Measurements from ENCODE around the gene NEURL1.

The NEURL1 gene, protein sequence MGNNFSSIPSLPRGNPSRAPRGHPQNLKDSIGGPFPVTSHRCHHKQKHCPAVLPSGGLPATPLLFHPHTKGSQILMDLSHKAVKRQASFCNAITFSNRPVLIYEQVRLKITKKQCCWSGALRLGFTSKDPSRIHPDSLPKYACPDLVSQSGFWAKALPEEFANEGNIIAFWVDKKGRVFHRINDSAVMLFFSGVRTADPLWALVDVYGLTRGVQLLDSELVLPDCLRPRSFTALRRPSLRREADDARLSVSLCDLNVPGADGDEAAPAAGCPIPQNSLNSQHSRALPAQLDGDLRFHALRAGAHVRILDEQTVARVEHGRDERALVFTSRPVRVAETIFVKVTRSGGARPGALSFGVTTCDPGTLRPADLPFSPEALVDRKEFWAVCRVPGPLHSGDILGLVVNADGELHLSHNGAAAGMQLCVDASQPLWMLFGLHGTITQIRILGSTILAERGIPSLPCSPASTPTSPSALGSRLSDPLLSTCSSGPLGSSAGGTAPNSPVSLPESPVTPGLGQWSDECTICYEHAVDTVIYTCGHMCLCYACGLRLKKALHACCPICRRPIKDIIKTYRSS

DNA sequence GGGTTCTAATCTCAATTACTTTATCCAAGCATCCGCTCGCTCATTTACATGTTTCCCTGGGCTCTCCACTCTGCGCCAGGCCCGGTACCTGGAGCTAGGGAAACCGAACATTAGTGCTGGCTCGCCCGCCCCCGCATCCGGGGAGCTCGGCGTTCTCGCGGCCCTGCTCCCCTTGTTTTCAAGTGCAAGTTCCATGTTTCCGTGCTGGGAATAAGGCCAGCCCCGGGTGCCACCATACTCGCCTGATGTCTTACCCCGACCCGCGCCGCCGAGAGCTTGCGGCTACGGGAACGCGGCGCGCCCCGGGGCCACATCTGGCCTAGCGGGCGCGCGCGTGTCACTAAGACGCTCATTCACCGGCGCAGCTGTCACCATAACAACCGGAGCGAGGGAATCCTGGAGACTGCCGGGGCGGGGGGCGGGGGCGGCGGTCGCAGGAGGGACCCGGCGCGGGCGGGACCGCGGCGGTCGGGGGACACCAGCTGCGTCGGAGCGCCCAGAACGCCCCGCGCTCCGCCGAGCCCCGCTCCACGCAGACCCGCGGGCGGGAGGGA is at the start of gene NEURL1:
NEURL1 (plus strand) TSS at position 344 of the 554 bp plus-strand sequence. CDS start 683 bp downstream, outside the sequence.
- DNase-seq (ENCODE audit: low read depth), result no peak

DNA sequence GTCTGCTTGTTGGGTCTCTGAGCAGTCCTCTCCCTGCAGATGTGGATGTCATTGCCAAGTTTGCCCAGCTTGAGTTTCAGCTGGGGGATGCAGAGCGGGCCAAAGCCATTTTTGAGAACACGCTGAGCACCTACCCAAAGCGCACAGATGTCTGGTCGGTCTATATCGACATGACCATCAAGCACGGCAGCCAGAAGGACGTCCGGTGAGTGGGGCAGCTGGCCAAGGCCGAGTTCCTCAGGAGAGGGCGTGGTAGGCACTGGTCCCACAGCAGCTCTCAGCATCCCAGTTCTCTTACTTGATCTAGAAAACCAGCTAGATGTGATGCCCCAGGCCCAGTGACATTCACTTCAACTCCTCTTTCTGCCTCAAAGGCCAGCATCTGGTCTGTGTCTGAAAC is 49.0 kb upstream of the NEURL1 start:
- DNase-seq (ENCODE audit: low read depth), result no peak

DNA sequence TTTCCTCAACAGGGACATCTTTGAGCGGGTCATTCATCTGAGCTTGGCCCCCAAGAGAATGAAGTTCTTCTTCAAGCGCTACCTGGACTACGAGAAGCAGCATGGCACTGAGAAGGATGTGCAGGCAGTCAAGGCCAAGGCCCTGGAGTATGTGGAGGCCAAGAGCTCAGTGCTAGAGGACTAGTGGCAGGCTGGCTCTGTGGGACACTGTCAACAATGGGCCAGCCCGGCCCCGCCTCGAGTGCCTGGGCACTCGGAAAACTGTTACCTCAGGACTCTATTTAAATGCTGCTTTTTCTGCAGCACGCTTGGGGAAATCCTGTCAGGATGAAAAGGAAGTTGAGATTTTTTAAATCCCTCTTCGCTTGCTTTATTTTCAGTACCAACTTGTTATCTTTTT is 48.1 kb upstream of the NEURL1 start:
- DNase-seq (ENCODE audit: low read depth), result no peak

DNA sequence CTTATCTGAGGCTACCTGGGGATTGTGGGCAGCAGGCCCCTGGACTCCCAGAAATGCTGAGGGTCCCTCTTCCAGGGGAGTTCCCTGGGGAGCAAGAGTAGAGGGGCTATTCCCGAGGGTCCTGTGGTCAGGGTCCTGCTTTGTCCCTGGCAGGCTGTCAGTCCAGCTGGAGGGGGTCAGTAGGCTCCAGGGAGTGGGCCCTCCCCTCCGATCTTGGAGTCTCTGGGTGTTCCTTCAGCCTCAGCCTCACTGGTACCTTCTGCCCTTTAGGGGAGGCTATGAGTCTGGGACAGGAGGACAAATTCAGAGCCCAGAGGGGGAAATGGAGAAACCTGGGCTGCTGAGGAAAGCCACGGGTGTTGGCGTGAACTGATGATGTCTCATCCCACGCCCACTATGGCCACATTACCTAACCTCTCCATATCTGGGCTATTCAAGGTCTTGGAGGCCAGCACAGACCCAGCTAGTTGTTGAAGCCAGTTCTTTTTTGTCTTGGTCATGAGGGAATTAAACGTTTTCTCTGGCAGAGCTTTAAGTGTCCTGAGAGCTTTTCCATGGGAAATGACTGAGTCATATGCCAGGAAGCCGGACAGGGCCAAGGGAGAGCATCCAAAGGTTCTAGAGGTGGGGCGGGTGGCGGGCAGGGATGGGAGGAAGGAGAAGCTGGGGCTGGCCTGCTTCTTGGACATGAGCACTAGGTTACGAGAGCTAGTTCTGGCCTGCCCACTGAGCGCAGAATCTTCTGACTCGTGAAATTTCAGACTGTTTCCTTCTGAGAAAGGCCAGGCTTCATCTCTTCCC is 47.5 kb upstream of the NEURL1 start:
- DNase-seq (ENCODE audit: low read depth), result no peak

DNA sequence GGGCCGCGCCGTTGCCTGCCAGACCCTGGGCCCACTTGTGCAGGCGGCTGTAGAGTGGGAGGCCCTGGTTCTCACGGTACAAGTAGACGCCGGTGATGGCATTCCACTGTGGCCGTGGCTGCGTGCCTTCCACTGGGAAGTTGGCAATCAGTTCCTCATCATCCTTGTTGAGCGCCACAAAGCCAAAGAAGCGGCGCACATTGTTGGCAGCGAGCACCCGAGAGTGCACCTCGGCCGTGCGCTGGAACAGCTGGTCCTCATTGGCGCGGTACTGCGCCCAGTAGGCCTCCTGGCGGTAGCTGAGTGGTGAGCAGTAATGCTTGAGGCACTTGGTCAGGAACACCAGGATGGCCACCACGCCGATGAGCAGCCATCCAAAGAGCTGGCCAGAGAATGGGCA is 46.3 kb upstream of the NEURL1 start:
- no peak for DNase-seq (ENCODE audit: low read depth)

DNA sequence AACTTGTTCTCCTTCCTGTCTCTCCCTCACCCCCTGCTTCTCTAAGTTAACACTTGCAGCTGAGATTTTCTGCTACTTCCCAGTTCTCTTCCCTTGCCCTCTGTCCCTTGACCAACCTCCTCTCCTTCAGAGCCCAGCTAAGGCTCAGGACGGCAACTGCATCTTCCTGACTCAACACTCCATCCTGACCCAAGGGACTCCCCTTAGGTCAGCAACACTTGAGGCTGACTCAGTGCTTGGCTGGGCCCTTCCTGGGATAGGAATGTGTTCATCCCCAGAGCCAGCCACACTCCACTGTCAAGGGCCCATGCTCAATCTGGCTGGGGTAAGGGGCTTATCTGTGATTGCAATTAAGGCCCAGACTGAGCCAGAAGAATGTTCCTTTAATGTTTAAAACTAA is 44.8 kb upstream of the NEURL1 start:
- no peak for DNase-seq (ENCODE audit: low read depth)

DNA sequence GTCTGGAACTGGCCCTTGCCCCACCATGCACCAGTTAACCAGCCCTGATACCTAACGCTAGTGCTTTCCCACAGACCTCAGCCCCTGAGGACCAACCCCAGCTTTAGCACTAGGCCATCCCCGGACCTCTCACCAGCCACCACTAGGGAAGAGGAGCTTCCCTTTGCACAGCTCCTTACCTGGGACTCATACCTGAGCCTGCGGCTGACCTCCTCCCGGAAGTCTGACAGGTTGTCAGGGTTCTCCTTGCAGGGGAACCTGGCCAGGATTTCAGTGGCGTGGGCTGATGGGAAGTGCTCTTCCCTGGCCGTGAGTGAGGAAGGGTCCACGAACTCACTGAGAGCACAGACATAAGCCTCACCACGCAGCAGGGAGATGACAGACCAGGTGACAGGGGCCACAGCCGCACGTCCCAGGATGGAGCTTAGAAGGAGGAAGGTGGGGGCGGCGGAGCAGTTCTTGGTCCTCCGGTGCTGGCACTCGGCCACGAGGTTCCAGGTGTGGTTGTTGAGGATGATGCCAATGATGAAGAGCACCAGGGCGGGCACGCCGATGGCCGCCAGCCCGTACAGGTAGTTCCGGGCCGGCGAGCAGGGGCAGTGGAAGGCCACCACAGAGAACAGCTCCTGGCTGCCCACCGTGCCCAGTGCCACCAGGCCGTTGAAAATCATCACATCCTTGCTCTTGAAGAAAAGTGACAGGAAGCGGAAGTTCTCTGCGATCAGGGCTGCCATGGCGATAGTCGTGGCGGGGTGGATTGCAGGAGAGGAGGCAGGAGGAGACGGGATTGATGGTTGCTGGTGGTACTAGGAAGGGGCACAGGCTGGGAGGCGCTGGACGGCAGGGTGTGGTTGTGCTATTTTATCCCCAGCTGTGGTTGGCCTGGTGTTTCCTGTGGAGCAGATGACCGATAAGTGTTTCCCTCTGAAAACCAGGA is 44.0 kb upstream of the NEURL1 start:
- DNase-seq (ENCODE audit: low read depth), result no peak

DNA sequence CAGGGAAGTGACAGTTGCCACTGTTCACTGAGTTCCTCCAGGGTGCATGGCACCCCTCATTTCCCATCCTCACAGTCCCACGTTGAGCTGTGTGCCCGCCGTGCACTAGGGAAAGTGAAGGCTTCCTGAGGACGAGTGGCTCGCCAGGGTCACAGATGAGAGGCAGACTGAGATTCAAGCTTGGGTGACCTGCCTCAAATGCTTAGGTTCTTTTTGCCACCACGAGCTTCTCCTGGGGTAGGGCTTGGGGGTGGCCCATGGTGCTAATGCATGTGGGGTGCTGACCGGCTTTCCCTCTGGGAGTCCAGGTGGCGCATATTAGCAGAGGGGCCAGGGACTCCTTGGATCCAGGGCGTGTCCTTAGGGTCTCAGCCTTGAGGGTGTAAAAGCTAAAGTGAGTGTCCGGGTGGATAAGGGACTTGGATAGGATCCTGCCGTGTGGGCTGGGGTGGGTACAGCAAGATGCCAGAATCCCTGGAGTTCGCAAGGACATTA is 43.3 kb upstream of the NEURL1 start:
- DNase-seq (ENCODE audit: low read depth), result no peak

DNA sequence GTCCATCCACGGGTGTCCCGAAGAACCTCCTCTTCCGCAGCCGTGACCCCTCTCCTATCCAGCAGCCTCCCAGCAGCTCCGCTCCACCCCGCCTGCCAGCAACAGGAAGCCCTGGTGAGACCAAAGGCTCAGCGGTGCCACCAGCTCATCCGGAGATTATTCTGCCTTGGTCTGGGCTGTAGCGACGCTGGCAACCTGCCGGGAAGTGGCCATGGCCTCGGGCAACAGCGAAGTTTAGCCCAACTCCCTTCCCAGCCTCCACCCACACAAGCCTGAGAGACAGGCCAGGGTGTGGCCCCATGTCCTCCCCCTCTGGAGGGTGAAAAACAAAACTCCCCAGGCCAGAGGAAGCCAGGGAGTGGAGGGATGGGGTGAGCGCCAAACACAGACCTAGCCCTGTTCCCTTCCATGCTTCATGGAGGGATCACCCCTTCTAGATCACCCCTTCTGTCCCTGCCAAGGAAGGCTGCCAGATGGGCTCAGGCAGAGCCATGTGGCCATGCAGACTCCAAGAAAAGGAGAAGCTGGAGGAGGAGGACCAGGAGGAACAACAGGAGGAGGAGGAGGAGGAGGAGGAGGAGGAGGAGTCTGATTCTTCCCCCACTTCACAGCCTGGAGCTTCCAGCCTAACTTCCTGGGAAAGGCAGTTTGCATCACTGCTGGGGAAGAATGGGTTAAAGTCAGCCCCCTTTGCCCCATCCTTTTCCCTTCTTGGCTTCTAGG is 42.3 kb upstream of the NEURL1 start:
- no peak for DNase-seq (ENCODE audit: low read depth)

DNA sequence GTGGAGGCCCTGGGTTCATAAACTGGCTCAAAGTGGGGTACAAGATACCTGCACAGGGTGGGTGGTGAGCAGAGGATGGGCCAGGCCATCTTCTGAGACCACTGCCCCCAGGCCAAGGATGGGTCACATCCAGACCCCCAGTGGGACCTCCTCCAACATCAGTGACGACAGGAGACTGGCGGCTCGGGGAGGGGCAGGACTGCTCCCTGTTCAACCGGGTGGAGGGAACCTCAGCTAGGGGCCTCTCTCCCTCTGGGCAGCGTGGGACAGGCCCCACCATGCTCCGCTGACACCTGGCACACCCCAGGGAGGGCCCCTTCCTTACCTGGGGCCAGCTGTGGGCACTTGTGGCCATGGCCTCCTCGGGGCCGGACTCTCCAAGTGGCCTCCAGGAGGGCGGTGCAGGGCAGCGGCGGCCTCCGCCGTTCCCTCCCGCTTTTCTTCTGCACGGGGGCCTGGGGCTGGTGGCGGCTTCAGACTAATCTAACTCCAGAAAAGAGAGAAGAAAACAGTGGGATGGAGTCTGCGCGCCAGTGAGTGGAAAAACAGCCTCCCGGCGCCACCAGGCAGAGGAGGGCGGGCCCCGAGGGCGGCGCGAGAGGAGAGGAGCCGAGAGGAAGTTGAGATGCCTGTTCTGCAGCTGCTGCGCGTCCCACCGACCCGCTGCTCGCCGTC is 41.5 kb upstream of the NEURL1 start, which contains the start of gene CALHM2:
CALHM2 (minus strand) TSS at position 540 of the 675 bp plus-strand sequence. CDS start 2,429 bp downstream, outside the sequence.
- no peak for DNase-seq (ENCODE audit: low read depth)

DNA sequence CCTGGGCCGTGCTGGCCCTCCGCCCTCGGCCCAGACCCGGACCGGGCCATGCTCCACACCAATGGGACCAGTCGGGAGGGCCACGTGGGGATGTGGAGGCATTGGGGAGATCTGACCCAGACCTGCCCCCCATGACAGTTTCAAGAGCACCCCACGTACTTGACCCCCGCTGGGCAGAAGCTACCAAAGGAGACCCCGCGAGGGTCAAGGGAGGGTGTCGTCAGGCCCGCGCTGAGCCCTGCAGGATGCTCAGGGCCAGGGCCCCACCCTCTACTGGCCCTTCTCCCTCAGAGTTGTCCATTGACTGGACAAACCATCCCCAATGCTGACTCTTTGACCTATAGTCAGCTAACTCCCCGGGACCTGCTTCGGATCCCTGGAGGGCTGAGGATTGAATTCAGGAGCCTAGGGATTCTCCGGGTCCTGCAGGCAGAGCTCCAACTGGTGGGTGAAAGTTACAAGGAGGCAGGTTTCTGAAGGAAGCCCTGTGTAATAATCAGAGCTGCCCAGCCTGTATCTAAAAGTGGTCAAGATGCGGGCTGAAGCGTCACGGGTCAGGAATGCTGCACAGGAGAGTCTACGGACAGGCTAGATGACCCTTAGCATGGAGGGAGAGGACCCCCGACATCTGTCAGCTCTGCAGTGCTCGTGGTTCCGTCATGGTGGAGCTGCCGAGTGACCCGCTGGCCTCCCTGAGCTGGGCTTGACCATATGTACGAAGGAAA is 40.8 kb upstream of the NEURL1 start:
- no peak for DNase-seq (ENCODE audit: low read depth)

DNA sequence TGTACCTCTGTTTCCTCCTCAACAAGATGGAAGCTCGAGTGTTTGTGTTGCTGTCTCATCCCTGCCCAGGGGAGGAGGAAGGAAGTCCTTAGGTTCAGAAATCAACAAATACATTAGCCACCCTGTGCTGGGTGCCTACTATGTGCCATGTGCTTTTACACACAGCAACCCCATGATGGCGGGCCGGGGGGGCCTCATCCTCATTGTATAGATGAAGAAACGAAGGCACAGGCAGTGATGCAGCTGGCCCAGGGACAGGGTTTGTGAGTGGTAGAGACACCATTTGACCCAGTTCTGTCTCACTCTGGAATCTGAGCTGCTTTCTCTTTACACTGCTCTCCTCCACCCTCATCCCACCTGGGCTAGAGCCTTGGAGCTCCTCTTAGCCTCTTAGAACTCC is 39.5 kb upstream of the NEURL1 start:
- no peak for DNase-seq (ENCODE audit: low read depth)

DNA sequence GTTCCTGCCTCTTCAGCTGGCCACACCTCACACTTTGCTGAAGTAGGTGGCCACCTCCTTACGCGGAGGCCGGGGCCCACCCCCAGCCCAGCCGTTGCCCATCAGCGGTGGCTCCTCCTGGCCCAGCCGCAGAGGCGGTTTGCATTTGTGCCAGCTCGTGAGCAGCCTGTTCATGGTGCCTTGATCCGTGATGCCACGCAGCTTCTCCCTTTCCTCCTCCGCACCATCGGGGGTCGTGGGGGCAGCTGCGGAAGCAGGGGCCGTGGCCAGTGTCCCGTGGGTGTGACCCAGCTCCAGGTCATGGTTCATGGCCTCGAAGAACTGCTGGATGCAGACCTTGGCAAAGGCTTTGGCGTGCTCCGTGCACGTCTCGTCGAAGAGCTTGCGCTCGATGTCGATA is 38.3 kb upstream of the NEURL1 start:
- DNase-seq (ENCODE audit: low read depth), result no peak

DNA sequence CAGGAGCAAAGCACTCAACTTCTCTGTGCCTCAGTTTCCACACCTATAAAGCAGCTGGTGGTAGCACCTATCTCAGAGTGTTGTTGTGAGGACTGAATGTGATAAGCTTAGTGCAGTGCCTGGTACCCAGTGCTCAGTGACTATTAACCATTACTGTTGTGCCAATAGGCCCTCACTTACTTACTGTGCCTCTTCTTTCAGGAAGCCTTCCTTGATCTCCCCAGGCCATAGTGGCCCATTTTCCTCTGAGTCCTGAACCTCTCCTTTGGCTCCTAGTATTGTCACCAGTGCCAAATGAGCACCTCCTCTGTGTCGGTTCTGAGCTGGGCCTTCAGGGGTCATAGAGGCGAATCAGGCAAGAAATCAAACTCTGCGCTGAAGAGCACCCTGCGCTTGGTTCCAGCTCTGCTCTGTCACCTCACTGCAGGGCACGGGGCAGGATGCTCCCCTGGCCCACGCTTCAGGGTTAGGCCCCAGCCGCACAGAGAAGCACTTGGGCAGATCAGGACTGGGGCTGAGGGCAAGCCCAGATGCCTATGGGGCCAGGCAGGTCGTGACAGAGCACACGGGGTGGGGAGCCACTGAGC is 37.3 kb upstream of the NEURL1 start:
- no peak for DNase-seq (ENCODE audit: low read depth)

DNA sequence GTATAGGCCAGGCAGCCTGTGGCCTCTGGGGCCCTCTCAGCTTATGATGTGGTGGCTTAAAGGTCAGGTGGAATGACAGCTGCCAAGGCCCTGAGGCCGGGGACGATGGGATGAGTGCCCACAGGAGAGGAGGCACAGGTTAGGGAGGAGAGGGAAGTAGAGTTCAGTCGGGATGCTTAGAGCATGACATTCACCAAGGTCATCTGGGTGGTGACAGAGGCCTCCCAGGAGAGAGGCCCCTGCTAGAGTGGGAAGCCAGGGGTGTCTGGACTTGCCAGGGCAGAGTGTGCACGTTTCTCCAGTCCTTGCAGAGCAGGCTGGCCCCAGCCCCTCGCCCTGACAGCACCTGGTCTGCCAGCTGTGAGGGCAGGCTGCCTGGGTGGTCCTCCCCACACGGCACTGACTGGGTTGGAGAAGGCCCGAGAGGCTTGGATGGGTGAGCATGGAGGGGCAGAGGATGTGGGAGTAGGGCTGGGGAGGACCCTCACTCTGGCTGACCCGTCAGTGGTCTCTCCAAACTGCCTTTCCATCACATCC is 36.3 kb upstream of the NEURL1 start:
- no peak for DNase-seq (ENCODE audit: low read depth)

DNA sequence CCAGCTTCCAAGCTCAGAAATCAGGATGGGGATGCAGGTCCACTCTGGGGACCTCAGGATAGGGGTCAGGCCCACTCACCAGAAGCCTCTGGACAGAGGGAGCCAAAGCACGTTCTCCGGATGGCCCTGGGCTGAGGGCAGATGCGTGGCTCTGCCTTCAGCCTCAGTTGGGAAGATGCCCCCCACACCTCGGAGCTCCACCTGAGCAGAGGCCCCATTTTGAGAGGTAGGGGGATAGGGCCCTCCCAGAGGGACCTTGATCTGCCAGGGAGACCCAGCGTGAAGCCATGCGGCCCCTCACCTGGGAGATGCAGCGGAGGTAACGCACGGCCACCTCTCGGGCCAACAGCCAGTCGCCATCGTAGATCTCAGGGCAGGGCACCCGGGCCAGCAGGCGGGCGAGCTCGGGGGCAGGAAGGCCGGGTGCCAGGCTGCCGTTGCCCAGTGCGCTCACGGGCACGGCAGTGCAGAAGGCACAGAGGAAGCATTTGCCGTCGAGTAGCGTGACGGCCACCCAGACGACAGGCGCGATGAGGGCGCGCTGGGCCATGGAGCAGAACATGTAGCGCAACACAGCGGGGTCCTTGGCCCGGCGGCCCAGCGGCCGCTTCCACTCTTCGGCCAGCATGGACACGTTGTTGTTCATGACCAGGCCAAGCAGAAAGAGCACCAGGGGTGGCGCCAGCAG is 35.5 kb upstream of the NEURL1 start:
- DNase-seq (ENCODE audit: low read depth), result no peak

DNA sequence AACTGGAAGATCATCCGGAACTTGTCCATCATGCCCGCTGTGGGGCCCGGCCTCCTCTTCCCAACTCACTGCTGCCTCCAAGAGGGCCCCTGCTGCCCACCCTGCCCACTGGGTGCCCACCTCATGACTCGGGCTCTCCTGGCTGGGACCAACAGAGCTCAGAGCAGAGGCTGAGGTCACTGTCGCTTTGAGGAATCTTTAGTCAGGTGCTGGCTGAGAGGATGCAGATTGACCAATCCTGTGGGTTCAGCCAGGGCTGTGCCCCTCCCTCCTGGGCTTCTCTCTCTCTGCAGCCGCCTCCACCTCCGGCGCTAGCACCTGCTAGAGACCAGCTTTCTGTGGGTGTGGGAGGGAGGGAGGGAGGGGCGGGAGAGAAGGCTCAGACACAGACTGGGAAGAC is 34.8 kb upstream of the NEURL1 start, which contains the start of gene CALHM1:
CALHM1 (minus strand) TSS at position 181 of the 400 bp plus-strand sequence; CDS start at position 32, 149 bp downstream.
- DNase-seq (ENCODE audit: low read depth), result no peak

DNA sequence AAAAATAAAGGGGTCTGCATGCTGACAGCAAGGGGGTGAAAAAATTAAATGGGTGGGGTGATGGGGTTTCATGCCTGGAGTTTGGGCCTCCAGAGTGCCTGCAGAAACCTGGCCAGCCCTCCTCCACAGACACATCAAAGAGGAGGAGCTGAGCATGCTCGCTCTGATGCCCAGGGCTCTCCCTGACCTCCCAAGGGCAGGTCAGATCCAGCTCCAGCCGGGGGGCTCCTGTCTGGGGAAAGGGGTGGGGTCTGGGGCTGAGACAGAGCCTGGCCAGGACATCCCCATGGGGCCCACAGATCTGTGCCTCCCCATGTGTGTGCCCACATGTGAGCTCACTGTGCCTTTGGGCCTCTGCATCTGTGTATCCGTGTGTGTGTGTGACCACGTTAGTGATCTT is 33.9 kb upstream of the NEURL1 start:
- no peak for DNase-seq (ENCODE audit: low read depth)

Data from HS-27A (cell line).